Lung (tissue), 12 donors: Measurements from ENCODE around the gene SRI. TPM values are rescaled to one million over a fixed set of nuclear protein-coding genes. Genes with fewer than 3 reads are reported as not detected.

Source experiments
- ATAC-seq: fragments of 200-7000 bp; cut with Tn5 transposase; one replicate; pipeline ENCODE4 v1.9.1; 2020; ENCODE audit warnings: moderate number of reproducible peaks; ENCODE audit not compliant: insufficient read depth, low FRiP score
- DNase-seq, 3 donors: peaks; one replicate each; pipeline ENCODE4 v3.0.0-alpha.2; 2013 to 2017
- H3K27ac ChIP-seq, 2 donors: one replicate each; pipeline ENCODE4 v1.5.1; 2013; ENCODE audit warnings: mild to moderate bottlenecking in 2 of 2, moderate library complexity in 2 of 2, control low read depth in 1 of 2, inconsistent platforms in 1 of 2, low read depth in 1 of 2, low read length in 1 of 2
- H3K27me3 ChIP-seq, 3 donors: one replicate each; pipeline ENCODE4 v1.5.1; 2013; ENCODE audit warnings: low read length in 2 of 3; ENCODE audit not compliant: control insufficient read depth in 3 of 3, insufficient read depth in 3 of 3
- H3K36me3 ChIP-seq, 4 donors: one replicate each; pipeline ENCODE4 v1.5.1; 2013; ENCODE audit warnings: low read length in 4 of 4, mild to moderate bottlenecking in 1 of 4, moderate library complexity in 1 of 4; ENCODE audit not compliant: control insufficient read depth in 4 of 4, insufficient read depth in 4 of 4
- H3K4me1 ChIP-seq, 5 donors: one replicate each; pipeline ENCODE4 v1.5.1; 2013; ENCODE audit warnings: low read length in 5 of 5, mild to moderate bottlenecking in 2 of 5, moderate library complexity in 1 of 5; ENCODE audit not compliant: control insufficient read depth in 5 of 5, insufficient read depth in 5 of 5
- H3K4me3 ChIP-seq: one replicate; pipeline ENCODE4 v1.5.1; 2013; ENCODE audit warnings: mild to moderate bottlenecking, control low read depth, moderate library complexity
- H3K9ac ChIP-seq, 2 donors: one replicate each; pipeline ENCODE4 v1.5.1; 2013; ENCODE audit warnings: low read length in 2 of 2, control low read depth in 1 of 2; ENCODE audit not compliant: insufficient read depth in 1 of 2
- H3K9me3 ChIP-seq, 4 donors: one replicate each; pipeline ENCODE4 v1.5.1; 2013; ENCODE audit warnings: low read length in 3 of 4, mild to moderate bottlenecking in 1 of 4, moderate library complexity in 1 of 4; ENCODE audit not compliant: control insufficient read depth in 4 of 4, insufficient read depth in 3 of 4
- CTCF ChIP-seq: IDR thresholded peaks from 2 replicates; pipeline ENCODE4 v1.5.1; 2012; ENCODE audit warnings: mild to moderate bottlenecking; ENCODE audit errors: control extremely low read depth, extremely low read depth
- WGBS, 2 donors: extraction: QIAGEN DNeasy Blood & Tissue Kit; methylation state at CpG; one replicate each; pipeline ENCODE4 v1.1.7; 2013; 5-methylcytosine and 5-hydroxymethylcytosine counted together
- polyA plus RNA-seq, 2 donors: library from polyadenylated mRNA; stranded (reverse); fragments of 200-250 nt; gene quantifications; one replicate each; pipeline ENCODE4 v1.2.1, GENCODE V29; 2013
- total RNA-seq, 2 donors: library from RNA; depleted of rRNA in 1 of 2; stranded (reverse); fragments of >200 nt in 1 of 2; gene quantifications; one replicate each; pipeline ENCODE4 v1.2.1, GENCODE V29; 2014 to 2021
- donor health status: control.
- donor health status: control.
- donor health status: Bipolar disorder and iron deficiency.
- donor health status: healthy.
- donor health status: DM: yes; HTN: yes; CAD: no.

SRI gene
- total and polyA plus RNA-seq, 4 donors, result 58.2 to 134 (median 108) TPM

GRCh38 chr7:88176190-88176589 lies 43.6 kb downstream of the SRI start:
- 93 to 97% methylated on average over 5 of the region's 5 CpGs for WGBS, 2 donors

GRCh38 chr7:88172842-88173241 lies 47.0 kb downstream of the SRI start:
- 95 to 100% methylated on average over 4 of the region's 4 CpGs for whole genome bisulfite sequencing, 2 donors
- no peak for DNase-seq
- Histone ChIP-seq H3K27ac (no peak overlapping the region), H3K4me3 (no peak overlapping the region), H3K9me3 (no peaks in the 10 kb centered on the region), H3K4me1 (peaks cover 0 to 31% (median 4%) of the 10 kb centered on the region in 5 donors), H3K36me3 (no peaks in the 10 kb centered on the region), H3K9ac (no peak overlapping the region), H3K27me3 (no peaks in the 10 kb centered on the region)
- ATAC-seq, result no peak
- TF ChIP-seq CTCF, result no peak

More at GRCh38 chr7:88176190-88176589, 43.6 kb downstream of the SRI start:
- Histone ChIP-seq H3K4me1 (peaks cover 0 to 5% (median 0%) of the 10 kb centered on the region in 5 donors), H3K9me3 (no peaks in the 10 kb centered on the region), H3K36me3 (no peaks in the 10 kb centered on the region), H3K4me3 (no peak overlapping the region), H3K9ac (no peak overlapping the region), H3K27ac (no peak overlapping the region), H3K27me3 (no peaks in the 10 kb centered on the region)
- no peak for DNase-seq
- TF ChIP-seq CTCF, result no peak
- ATAC-seq, result no peak

- no peak overlapping the region for H3K27ac ChIP-seq
- 22 to 33% methylated on average over 1 of the region's 1 CpG for WGBS, 2 donors
- peaks cover 0 to 1% (median 0%) of the 10 kb centered on the region in 4 donors for H3K36me3 ChIP-seq
- ATAC-seq (no peak), DNase-seq (peak in 2 of 3 donors; percentile 66 to 69)
- no peak overlapping the region for H3K9ac ChIP-seq
- no peaks in the 10 kb centered on the region for H3K27me3 ChIP-seq
- TF ChIP-seq CTCF, result peak; percentile 11
- no peaks in the 10 kb centered on the region for H3K9me3 ChIP-seq
- H3K4me3 ChIP-seq, result no peak overlapping the region
- H3K4me1 ChIP-seq, result peaks cover 0 to 43% (median 8%) of the 10 kb centered on the region in 5 donors
These were observed 50.0 kb downstream of the SRI start for GRCh38 chr7:88169717-88170320.

- H3K27me3 ChIP-seq, result no peaks in the 10 kb centered on the region
- H3K9me3 ChIP-seq, result no peaks in the 10 kb centered on the region
- ATAC-seq (no peak), DNase-seq (peak in 2 of 3 donors; percentile 45 to 61)
- H3K27ac ChIP-seq, result no peak overlapping the region
- no peak overlapping the region for H3K9ac ChIP-seq
- H3K4me1 ChIP-seq, result peaks cover 0 to 43% (median 8%) of the 10 kb centered on the region in 5 donors
- TF ChIP-seq CTCF, result no peak
- 89 to 97% methylated on average over 2 of the region's 2 CpGs for WGBS, 2 donors
- H3K36me3 ChIP-seq, result peaks cover 0 to 1% (median 0%) of the 10 kb centered on the region in 4 donors
- H3K4me3 ChIP-seq, result no peak overlapping the region
These were observed 52.1 kb downstream of the SRI start for GRCh38 chr7:88167721-88168120.
